Fibroblast of the conjunctiva (primary cell): ENCODE data around the gene NEU2.
"Not testable (repeated sequence)": the region's sequence is repeated elsewhere in the genome, so short reads cannot be mapped to it uniquely, and the experiment has no call there.

Source experiments
- DNase-seq: peaks from one replicate; pipeline ENCODE4 v3.0.0-alpha.2; 2010; ENCODE audit warnings: low read depth

NEU2 gene

DNA sequence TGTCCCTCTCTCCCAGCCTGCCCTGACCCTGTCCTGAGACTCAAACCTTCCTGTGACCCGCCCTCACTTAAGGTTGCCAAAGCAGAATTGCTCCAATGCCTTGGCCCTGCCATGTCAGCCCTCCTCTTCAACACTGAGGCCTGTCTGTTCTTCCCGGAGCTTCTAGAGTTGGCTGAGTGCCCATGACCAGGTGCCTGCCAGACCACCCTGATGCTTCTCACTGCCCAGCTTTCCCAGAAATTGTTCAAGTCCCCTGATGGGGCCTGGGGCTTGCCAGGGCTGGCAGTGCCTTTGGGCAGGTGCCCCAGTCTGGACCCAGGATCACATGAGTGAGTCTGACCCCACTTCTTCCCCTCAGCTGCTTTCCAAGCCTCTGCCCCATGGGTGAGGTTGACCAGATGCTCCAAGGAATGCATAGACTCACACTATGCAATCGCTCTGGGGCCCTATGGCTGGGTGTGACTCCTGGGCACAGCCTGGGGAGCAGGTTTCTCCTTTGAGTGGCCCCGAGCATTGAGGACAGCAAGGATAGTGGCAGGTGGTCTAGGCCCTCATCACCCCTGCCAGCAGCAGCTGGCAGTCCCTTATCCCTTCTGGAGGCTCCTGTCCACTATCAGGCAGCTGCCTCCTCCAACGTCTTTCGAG is 24.6 kb downstream of the NEU2 start:
- DNase-seq, result no peak

GRCh38 chr2:233058717-233059546 is 26.5 kb downstream of the NEU2 start:
- no peak for DNase-seq

GRCh38 chr2:233059547-233059796 is 27.0 kb downstream of the NEU2 start:
- DNase-seq, result no peak

DNA sequence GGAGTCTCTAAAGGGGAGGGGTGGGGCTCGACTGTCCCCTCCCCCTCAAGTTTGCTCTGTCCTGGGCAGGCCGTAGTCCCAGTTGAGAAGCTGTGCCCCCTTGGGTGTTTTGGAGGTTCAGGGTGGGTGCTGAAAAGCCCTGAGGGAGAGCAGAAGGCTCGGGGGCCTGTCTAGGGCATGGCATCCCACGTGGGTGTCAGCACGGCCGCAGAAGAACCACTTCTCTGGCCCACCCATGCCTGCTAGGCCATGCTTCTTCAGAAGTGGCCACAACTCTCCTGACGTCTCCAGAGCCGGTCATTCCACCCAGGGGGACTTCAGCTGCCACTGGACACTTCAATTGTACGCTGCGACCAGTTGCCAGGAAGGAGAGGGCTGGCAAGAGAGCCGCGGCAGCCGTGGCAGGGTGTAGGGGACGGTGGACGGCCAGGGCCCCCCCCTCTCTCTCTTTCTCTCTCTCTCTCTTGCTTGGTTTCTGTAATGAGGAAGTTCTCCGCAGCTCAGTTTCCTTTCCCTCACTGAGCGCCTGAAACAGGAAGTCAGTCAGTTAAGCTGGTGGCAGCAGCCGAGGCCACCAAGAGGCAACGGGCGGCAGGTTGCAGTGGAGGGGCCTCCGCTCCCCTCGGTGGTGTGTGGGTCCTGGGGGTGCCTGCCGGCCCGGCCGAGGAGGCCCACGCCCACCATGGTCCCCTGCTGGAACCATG is 27.5 kb downstream of the NEU2 start, which contains the start of gene INPP5D:
TSS of gene INPP5D (plus strand) at position 546 of the 704 bp plus-strand sequence. CDS start at position 683, 137 bp downstream.
- DNase-seq, result no peak

DNA sequence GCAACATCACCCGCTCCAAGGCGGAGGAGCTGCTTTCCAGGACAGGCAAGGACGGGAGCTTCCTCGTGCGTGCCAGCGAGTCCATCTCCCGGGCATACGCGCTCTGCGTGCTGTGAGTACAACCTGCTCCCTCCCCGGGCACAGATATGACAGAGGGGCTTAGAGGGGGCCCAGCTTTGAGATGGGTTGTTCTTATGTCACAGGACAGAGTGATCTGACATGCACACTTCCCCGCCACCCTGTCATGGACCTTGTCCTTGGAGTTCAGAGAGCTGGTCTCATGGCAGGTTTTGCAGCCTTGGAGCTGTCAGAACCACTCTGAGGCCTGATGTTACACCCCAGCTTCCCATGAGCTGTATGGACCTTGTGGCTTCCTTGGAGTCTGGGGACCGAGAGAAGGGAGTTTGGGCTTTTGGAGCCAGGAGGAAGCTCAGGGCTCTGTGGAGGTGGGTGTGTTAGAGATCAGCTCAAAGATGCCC is 28.1 kb downstream of the NEU2 start:
- DNase-seq, result no peak

GRCh38 chr2:233060980-233061590 is 28.6 kb downstream of the NEU2 start:
- DNase-seq, result no peak

GRCh38 chr2:233061591-233062450 is 29.3 kb downstream of the NEU2 start:
- DNase-seq, result no peak

- no peak for DNase-seq
These were observed 30.0 kb downstream of the NEU2 start for GRCh38 chr2:233062451-233062850.

DNA sequence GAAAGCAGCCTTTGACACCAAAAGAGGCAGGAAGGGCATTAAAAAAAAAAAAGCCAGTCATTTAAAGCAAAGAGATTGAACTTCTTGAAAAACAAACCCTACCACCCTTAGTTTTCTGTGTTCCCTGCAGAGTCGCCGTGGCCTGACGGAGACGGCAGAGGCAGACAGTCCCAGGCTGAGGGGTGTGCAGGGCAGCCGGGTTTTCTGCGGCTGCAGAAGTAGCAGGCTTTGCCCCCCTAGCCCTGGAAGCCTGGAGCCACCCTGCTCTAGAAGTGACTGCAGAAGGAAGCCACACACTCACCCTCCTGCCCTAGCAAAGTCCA is 30.4 kb downstream of the NEU2 start:
- DNase-seq, result no peak

GRCh38 chr2:233063269-233063975 is 30.9 kb downstream of the NEU2 start:
- no peak for DNase-seq

DNA sequence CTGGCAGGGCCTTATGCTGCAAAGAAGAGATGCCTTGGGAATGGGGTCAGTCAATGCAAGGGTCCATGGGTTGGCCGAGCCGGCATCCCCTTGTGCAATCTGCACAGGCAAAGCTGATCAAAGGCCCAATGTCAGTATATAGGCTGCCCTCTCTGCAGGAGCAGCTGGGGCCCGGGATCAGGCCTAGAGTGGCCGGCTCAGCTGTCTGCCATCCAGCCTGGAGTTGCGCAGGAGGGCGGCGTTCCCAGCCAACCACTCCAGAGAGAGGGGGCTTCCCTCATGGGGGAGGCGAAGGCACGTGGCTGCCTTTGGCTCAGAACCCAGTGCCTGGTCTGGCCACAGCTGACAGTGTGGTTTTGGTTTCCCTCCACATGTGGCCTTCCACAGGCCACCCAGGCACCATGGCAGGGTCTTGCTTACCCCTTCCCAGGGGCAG is 31.5 kb downstream of the NEU2 start:
- DNase-seq, result no peak

DNA sequence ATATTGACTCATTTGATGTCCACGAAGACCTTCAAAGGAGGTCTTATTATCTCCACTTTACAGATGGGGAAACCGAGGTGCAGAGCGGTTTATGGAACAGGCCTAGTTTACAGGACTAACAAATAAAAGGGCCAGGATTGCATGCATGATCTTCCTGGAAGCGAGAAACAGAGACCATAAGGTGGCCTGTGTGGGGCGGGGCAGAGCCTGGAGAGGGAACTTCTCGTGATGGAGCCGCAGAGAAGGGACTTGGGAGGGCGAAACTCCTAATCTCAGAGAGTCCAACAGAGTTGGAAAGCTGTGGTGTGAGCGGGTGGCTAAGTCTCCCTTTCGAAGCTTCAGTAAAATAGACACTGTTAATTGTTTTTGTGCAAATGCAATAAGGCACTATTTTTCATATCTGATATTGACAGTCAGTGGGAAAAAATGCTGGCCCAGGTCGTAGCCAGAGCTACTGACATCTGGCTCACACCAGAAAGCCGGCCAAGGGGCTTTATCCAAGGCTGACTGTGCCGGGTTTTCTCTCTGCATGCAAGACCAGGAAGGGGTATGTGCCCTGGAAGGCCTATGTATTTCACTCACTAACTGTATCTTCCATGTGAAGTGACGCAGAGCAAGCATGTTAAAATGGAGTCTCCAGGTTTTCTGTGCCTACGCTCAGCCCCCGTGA is 32.2 kb downstream of the NEU2 start:
- DNase-seq, result no peak

DNA sequence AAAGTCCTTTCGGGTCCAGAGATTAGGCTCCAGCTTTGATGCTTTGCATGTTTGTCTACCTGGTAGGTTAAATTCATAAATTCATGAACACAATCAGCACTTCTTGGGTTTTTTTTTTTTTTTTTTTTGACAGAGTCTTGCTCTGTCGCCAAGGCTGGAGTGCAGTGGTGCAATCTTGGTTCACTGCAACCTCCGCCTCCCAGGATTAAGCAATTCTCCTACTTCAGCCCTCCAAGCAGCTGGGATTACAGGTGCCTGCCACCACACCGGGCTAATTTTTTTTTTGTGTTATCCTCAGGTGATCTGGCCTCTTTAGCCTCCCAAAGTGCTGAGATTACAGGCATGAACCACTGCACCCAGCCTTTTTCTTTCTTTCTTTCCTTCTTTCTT is 32.7 kb downstream of the NEU2 start:
- not testable (repeated sequence) for DNase-seq

DNA sequence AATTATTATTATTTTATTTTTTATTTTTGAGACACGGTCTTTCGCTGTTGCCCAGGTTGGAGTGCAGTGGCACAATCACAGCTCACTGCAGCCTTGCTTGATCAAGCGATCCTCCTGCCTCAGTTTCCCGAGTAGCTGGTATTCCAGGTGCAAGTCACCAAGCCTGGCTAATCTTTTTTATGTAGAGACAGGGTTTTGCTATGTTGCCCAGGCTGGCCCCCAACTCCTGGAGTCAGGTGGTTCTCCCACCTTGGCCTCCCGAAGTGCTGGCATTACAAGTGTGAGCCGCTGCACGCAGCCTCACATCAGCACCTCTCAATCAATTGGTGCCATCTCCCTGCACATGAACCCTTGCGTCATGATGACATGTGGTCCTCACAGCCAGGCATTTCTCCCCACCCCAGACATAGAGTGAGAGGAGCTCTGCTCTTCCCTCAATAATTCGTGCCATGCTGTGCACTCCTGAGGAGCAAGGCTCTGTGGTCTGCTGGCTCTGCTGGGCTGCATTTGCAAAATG is 33.5 kb downstream of the NEU2 start:
- DNase-seq, result no peak

DNA sequence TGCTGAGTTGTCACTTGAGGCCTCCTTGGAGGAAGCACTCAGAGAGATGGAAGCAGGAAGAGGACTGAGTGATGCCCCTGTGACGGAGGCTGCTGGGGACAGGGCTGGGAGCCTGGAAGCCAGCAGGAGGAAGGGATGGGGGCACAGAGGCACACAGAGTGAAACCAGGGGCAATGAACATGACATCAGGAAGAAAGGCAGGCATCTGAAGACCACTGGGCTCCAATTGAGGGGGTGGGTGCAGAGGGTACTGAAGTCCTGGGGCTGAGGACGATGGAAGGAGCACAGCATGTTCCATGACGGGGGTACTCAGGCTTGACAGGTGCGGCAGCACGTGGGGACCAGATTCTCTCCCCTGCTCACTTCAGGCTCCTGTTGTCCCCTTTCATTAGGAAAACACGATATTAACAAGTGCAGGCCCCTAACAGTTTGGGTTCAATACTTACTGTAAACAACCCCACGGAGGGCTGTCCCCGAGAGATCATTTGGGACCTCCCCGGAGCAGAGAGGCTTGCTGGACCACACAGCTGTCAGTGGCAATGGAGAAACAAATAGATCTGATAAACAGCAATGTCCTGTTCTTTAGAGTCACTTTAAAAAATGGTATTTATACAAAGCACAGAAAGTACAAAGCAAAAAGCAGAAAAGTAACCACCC is 36.4 kb downstream of the NEU2 start:
- no peak for DNase-seq

DNA sequence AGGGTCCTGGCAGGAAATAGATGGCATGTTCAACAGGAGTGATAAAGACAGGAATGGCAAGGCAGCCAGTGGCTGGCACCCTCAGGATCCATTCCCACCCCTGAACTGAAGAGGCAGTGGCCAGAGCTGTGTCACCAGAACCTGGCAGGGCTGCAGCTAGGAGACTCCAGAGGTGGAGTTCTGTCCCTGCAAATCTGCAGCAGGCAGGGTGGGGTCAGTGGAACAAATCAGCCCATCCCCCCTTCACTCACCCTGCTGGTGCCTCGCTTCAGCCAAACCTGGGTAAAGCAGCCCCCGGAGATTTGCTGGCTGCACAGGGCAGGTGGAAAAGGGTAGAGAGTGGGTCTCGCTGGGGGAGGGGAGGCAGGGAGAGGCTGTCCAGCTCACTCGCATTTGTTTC is 40.4 kb downstream of the NEU2 start:
- DNase-seq, result no peak

GRCh38 chr2:233074106-233074505 is 41.6 kb downstream of the NEU2 start:
- DNase-seq, result no peak

- DNase-seq, result no peak
These were observed 42.9 kb downstream of the NEU2 start for GRCh38 chr2:233075141-233075965.

GRCh38 chr2:233075966-233076339 is 43.5 kb downstream of the NEU2 start:
- no peak for DNase-seq
